CD4-positive, alpha-beta T cell treated with Interleukin-12 subunit alpha and Interleukin-12 subunit beta, for 1 hour (primary cell): ENCODE results near the gene COL4A2.

Experiments
- DNase-seq: peaks from one replicate; pipeline ENCODE4 v3.0.0-alpha.2; 2020

Gene COL4A2

GRCh38 chr13:110306960-110307766 lies at the start of gene COL4A2, which contains the start of gene COL4A1:
Gene COL4A2, plus strand, starts transcription at chr13:110307284. Its CDS starts 620 bp downstream, at chr13:110307904.
Gene COL4A1, minus strand, starts transcription at chr13:110307157. Its CDS starts 130 bp downstream, at chr13:110307027.
- no peak for DNase-seq

DNA sequence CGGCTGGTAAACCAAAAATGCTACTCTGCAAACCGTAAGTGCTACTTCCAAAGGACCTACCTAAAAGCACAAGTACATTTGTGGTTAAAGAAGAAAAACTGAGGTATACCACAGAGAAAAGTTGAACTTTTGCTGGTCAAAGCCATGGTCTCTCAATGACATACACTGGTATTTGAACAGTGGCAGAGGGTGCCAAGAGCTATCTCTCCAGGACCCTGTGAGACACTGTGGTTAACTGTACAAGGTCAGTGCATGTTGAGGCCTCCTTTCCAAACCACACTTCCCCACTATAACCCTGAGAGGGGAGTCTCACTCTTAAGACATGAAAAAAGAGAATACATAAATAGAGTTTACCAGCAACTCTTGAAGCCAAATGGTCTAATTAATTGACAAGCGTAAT lies 49.7 kb upstream of the COL4A2 start:
- DNase-seq = no peak

- no peak for DNase-seq
Observed at GRCh38 chr13:110258876-110259631, 48.0 kb upstream of the COL4A2 start.

DNA sequence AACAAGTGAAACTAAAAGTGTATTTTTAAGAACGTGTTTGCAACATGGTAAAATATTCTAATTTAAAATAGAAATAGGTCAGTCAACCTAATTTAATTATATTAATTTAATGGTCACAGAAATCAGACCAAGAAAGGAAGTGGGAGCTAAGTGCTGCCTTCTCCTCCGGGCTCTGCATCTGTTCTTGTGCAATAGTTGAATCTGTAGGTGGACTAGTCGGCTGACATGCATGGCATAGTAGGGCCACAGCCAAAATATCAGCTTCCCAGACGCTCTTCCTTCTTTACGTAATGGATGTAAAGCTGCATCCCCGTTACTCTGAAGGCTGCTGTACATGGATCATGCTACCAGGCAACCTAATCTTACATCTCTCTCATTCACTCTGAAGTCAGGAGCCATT lies 47.4 kb upstream of the COL4A2 start:
- DNase-seq = no peak

DNA sequence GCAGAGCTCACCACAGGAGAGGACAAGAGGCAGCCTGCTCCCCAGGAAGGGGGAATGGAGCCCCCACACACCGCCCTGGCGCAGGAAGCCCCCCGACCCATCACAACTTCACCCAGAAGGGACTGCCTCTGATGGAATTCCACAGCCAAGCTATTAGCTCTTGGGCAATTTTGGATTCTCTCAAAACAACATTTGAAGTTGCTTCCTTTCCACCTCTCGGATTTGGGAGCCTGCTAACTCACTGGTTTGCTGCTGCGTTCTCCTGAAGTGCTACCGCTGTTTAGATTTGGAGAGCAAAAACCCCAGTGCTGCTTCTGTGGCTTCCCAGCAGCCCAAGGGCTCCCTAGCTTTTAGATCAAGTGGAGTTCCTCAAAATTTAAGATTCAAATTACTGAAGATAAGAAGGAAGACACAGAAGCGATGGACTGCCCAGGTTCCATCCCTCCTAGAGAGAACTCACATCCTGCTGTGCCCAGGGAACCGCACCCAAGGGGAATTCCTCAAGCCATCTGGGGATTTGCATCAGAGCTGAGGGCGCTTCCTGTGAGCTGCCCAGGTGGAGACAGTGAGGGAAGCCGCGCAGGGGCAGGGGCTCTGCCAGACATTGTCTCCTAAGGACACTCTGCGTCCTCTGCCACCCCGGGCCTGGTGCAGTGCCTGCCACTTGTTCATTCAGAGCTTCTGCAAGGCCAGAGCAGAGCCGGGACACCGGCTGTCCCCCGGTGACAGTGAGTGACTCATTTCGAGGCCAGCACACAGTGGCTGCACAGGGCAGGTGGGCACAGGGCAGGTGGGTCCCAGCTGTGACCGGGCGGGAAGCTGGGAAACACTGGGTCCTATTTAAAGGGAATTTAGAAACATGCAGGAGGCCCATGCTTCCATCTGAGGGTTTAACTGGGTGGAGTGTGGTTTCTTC lies 45.7 kb upstream of the COL4A2 start:
- DNase-seq = no peak

GRCh38 chr13:110262082-110262436 lies 45.0 kb upstream of the COL4A2 start:
- DNase-seq = no peak

GRCh38 chr13:110262508-110263291 lies 44.4 kb upstream of the COL4A2 start:
- DNase-seq = no peak

DNA sequence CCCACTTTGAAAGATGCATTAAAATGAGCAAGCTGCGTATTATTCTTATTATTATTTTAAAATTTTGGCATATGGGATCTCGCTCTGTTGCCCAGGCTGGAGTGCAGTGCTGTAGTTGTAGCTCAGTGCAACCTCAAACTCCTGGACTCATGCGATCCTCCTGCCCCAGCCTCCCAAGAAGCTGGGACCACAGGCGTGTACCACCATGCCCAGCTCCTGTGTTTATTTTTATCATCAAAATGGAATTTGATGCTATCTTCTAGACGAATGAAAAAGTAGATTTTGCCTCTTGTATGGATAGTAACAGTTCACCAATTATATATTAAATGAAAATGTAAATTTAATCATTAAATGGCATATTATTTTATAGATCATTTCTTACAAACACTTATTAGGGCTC lies 43.7 kb upstream of the COL4A2 start:
- no peak for DNase-seq

DNA sequence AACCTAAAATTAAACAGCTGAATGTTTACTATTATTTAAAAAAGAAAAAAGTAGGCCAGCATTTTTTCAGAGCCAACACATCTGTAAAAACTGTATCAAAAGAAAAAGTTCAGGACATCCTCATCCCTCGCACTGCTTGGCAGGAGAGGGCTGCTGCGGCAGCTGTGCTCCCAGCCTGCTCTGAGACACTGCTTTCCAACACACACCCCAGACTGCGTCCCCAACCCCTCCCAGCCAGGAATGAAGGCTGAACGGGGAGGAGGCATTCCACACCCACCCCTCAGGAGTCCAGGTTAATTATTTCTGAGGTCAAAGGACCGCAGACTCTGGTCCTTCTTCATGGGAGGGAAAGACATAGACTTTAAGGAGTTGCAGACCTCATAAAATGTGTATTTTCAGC lies 43.2 kb upstream of the COL4A2 start:
- no peak for DNase-seq

GRCh38 chr13:110264685-110265275 lies 42.3 kb upstream of the COL4A2 start:
- DNase-seq = no peak

- no peak for DNase-seq
Observed at GRCh38 chr13:110265341-110265681, 41.8 kb upstream of the COL4A2 start.

DNA sequence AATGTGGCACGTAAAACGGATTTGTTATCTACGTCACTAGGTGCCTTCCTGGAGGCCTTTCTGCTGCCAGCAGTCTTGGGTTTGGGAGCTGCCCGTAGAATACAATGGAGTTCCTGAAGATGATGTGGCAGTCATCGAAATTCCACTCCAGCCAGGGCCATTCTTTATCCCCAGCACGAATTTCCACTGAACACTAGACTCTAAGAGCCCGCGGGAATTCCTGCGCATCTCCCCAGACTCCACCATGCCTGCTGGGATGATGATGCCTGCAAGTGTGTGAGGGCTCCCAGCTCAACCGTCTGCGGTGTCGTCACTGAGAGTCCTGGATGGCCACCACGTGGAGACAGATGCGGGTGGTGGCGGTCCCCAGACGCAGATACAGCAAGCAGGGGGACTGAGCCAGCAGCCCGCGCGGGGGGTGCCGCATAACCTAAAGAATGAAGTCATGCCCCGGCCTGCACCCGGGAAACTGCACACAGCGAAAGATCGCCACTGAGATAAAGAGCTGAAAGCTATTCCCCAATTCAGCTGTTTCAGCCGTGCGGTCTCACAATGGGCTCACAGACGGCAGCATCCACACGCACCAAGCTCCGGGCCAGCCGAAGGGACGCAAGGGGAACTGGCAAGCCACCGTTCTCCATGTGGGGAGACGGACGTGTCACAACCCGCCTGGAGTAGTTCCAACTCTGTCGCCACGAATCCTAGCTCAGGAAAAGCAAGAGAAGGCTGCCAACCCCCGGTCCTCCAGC lies 41.2 kb upstream of the COL4A2 start:
- no peak for DNase-seq

DNA sequence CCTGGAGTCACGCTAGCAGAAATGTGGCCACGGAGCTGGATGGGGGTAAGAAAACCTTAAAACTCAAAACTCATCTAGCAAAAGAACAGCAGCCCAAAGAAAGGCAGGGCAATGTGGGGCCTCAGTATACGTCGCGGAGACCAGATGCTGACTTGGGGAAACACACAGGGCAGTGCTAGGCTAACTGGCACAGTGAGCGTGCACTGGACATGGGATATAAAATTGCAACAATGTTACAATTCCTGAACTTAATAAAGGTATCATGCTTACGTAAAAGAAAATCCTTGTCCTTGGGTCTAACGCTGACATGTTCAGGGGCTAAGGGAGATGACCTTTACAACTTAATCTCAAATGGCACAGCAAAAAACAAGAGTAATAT lies 40.7 kb upstream of the COL4A2 start:
- no peak for DNase-seq

DNA sequence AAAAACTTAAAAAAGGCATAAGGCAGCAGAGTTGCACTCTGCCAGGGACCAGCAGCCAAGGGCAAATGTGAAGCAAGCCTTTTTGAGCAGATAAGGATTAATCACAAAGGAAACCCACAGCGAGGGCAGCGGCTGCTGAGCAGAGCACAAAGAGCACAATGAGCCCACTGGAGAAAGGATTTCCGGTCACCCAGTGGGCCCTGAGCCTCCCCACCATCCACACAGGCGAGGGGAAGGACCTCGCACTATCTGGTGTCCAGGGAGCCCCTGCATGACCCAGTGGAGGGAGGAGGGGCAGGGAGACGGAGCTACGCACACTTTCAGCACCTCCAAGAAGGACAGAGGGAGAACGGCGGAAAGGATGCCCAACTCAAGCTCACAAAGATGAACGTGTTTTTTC lies 40.1 kb upstream of the COL4A2 start:
- no peak for DNase-seq

DNA sequence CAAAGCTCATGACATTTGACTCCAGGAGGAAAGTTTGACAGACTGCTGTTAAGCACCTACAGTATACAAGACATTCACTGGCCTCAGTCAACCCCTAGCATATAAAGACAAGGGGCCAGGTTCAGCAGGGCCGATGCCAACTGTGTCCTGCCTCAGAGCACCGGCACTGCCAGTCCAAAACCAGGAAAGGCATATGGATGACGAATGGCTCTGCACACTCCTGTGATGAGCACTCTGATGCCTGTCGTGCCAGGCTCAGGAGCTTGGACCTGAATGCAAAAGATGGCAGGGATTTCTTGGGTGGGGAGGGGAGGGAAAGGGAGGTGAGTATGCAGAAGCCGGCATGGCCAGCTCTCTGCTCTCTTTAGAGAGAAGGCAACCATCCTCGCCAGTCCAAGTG lies 39.0 kb upstream of the COL4A2 start:
- DNase-seq = no peak

DNA sequence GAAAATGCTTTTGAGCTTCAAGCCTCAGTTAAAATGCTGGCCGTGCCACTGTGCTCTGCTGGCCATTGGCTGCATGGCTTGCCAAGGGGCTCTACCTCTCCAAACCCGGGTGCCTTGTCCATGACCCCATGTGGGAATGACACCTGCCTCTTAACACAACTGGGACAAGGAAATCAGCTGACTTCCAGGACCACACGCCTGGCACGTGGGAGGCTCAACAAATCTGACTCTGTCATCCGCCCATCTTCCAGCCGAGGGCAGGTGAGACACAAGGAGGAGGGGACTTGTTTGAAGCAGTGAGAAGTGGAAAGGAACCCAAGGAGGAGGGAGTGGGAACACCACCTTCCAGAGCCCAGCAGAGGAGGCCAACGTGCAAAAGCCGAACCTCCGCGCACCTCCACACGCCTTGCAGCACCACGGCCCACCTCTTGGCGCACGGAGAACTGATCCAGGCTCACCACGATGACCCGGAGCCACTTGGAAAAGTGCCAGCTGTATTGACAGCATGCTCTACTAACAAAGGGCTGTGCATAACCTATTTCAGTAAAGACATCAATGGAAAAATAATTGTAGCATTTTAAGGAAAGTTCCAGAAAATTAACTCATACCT lies 38.4 kb upstream of the COL4A2 start:
- no peak for DNase-seq

GRCh38 chr13:110269509-110270185 lies 37.4 kb upstream of the COL4A2 start:
- DNase-seq = no peak

- DNase-seq = no peak
Observed at GRCh38 chr13:110270507-110270906, 36.6 kb upstream of the COL4A2 start.

GRCh38 chr13:110271313-110271712 lies 35.8 kb upstream of the COL4A2 start:
- no peak for DNase-seq

DNA sequence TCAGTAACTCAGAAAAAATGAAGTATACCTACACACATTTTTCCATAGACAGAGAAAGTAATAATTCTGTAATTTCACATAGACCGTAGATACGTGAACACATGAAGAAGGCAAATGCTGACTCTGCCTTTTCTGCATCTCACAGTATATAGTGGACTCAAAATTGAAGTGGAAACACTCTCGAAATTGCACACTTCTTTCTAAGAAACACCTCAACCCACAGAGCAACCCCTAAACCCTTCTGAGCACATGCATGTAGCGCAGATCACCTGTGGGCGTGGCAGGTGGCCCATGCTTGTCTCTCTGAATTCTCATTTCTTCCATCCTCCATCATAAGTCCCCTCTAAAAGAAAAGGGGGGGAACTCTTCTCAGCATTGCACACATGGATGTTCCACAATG lies 34.9 kb upstream of the COL4A2 start:
- no peak for DNase-seq
